Heart left ventricle (tissue), 13 donors: ENCODE measurements around the gene CWC27.

Source experiments
- CTCF ChIP-seq, 12 donors: fragments of 200-600 bp; sonication (generic) in 4 of 12; IDR thresholded peaks; one replicate each; pipeline versions ENCODE4 v1.5.0 to v1.8.0; 2018 to 2022; ENCODE audit warnings: antibody characterized with exemption in 12 of 12, mild to moderate bottlenecking in 5 of 12
- POLR2A ChIP-seq, 2 donors: fragments of 450-650 bp; IDR thresholded peaks; one replicate each; pipeline ENCODE4 v1.6.1; 2017; ENCODE audit warnings: antibody characterized with exemption in 2 of 2, mild to moderate bottlenecking in 2 of 2, moderate library complexity in 2 of 2
- donor health status: ischemic (EF 13 %, LVEDD 7.1; RV severe dilation, severe dysfunction).
- donor health status: DM: no; HTN: yes; CAD: no.
- donor health status: DM: no; HTN: no; CAD: no.
- donor health status: ischemic (EF 25% LVEDD 6.9; RV normal size, moderate dysfunction).
- donor health status: ischemic (EF 25% LVEDD 5.7; RV mildly dilated, moderate dysfunction).
- donor health status: ischemic (EF 35%, LVEDD 5.7; RV mildly dilated, moderate dysfunction).
- donor health status: nonischemic (EF 11% LVEDD 7.7; RV severe dilation, severe dysfunction).
- donor health status: DM: yes; HTN: yes; CAD: no.
- donor health status: PGD.
- donor health status: ischemic (EF 29% LVEDD 5.4; RV normal size, mild dysfunction).
- donor health status: nonischemic (EF 23%, LVEDD 6.1; RV moderate dilation, normal function).

- TF ChIP-seq CTCF (IDR thresholded peaks at IDR 0.05) = no peak
- TF ChIP-seq POLR2A (IDR thresholded peaks at IDR 0.05) = no peak
These were observed 71.2 kb downstream of the CWC27 start for GRCh38 chr5:64839936-64840335.
